ENCODE measurements around the gene SEBOX.

DNA sequence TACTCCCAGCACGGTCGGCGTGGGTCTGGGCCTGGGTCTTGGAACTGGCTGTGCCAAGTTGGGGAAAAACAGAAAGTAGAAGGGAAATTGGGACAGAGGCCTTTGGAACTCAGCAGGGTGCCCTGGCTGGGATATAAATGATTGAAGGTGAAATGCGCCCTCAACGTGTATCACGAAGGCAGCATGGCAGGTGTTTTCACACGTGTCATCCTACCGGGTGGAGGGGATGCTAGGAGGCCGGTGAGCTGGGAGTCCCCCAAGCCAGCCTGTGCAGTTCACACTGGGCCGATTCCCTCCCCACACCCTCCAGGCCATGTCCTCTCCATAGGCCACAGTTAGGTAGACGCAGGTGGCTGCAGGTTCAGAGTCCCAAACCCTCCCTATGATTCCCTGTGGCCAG is 23.5 kb downstream of the SEBOX start:
- TF ChIP-seq, protein P1, sequence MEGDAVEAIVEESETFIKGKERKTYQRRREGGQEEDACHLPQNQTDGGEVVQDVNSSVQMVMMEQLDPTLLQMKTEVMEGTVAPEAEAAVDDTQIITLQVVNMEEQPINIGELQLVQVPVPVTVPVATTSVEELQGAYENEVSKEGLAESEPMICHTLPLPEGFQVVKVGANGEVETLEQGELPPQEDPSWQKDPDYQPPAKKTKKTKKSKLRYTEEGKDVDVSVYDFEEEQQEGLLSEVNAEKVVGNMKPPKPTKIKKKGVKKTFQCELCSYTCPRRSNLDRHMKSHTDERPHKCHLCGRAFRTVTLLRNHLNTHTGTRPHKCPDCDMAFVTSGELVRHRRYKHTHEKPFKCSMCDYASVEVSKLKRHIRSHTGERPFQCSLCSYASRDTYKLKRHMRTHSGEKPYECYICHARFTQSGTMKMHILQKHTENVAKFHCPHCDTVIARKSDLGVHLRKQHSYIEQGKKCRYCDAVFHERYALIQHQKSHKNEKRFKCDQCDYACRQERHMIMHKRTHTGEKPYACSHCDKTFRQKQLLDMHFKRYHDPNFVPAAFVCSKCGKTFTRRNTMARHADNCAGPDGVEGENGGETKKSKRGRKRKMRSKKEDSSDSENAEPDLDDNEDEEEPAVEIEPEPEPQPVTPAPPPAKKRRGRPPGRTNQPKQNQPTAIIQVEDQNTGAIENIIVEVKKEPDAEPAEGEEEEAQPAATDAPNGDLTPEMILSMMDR (IDR thresholded peaks at IDR 0.05): no peak
- TF ChIP-seq POLR2A (IDR thresholded peaks at IDR 0.05) (no peak), EP300 (IDR thresholded peaks at IDR 0.05) (no peak)
